ENCODE results near the gene SMG9.
"Not testable (repeated sequence)": the region's sequence is repeated elsewhere in the genome, so short reads cannot be mapped to it uniquely, and the experiment has no call there.

The SMG9 gene

DNA sequence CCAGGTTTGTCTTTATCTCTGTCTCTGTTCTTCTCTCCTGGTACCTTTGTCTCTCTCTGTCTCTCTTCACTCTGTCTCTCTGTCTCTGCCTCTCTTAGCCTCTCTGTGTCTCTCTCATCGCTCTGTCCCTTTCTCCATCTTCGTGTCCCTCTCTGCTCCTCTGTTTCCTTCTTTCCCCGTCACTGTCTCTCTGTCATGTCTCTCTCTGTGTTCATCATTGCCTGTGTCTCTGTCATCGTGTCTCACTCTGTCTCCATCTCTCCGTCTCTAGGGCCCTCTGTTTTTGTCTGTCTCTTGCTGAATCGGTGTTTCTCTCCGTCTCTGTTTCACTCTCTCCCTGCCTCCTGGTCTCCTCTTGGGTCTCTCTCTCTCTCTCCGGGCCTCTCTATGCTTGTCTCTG is 28.9 kb upstream of the SMG9 start:
- Mint-ChIP-seq H3K9me3 (ENCODE audit: low read depth) (no peaks in the 10 kb centered on the region), H3K4me1 (ENCODE audit: low read depth) (peaks cover 52% of the 10 kb centered on the region), H3K36me3 (no peaks in the 10 kb centered on the region), H3K27ac (peak overlapping the region; percentile 95), H3K4me3 (peak overlapping the region; percentile 73), H3K27me3 (no peaks in the 10 kb centered on the region)

DNA sequence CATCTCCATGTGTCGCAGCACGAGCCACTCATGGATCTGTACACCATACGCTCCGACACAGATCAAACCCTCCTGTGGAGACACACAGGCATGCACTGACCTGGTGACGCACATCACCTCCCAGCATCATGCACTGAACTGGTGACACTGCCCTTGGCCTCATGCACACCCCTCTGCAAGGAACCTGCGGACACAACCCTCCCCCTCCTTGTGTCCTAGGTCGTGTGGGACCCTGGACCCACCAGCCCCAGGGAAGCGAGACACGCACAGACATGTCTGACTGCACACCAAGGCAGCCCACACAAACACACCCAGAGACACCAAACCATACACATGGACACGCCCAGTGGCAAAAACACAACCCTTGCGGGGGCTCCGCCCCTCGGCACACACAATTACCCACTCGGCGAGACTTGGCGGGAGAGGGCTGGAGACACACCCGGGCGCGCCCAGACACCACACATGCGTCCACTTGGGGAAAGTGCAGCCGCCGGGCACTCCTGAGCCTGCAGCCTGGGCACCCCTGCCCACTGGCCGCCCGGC is 28.0 kb upstream of the SMG9 start:
- Mint-ChIP-seq H3K36me3 (no peaks in the 10 kb centered on the region), H3K4me1 (ENCODE audit: low read depth) (peaks cover 61% of the 10 kb centered on the region), H3K27ac (peak overlapping the region; percentile 95), H3K4me3 (peak overlapping the region; percentile 88), H3K9me3 (ENCODE audit: low read depth) (no peaks in the 10 kb centered on the region), H3K27me3 (no peaks in the 10 kb centered on the region)

DNA sequence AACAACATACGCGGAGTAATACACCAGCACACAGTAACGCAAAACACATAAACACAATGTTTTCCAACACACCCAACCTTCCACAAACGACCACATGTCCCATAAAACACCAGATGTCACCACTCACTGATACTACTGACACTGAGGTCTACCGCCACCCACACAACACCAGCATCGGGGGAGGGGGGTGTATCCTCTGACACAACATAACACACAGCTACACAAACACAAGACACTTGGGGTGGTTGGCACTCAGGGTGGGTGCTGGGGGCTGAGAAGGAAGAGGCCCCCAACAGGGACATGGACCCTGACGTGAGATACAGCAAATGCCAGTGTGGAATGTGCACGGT is 27.5 kb upstream of the SMG9 start:
- Mint-ChIP-seq H3K27me3 (no peaks in the 10 kb centered on the region), H3K4me3 (peak overlapping the region; percentile 88), H3K9me3 (ENCODE audit: low read depth) (no peaks in the 10 kb centered on the region), H3K4me1 (ENCODE audit: low read depth) (peaks cover 65% of the 10 kb centered on the region), H3K27ac (peak overlapping the region; percentile 95), H3K36me3 (no peaks in the 10 kb centered on the region)

GRCh38 chr19:43781630-43782310 is 27.0 kb upstream of the SMG9 start:
- Mint-ChIP-seq H3K27ac (peak overlapping the region; percentile 95), H3K4me3 (peak overlapping the region; percentile 88), H3K9me3 (ENCODE audit: low read depth) (no peaks in the 10 kb centered on the region), H3K27me3 (no peaks in the 10 kb centered on the region), H3K36me3 (no peaks in the 10 kb centered on the region), H3K4me1 (ENCODE audit: low read depth) (peaks cover 71% of the 10 kb centered on the region)

DNA sequence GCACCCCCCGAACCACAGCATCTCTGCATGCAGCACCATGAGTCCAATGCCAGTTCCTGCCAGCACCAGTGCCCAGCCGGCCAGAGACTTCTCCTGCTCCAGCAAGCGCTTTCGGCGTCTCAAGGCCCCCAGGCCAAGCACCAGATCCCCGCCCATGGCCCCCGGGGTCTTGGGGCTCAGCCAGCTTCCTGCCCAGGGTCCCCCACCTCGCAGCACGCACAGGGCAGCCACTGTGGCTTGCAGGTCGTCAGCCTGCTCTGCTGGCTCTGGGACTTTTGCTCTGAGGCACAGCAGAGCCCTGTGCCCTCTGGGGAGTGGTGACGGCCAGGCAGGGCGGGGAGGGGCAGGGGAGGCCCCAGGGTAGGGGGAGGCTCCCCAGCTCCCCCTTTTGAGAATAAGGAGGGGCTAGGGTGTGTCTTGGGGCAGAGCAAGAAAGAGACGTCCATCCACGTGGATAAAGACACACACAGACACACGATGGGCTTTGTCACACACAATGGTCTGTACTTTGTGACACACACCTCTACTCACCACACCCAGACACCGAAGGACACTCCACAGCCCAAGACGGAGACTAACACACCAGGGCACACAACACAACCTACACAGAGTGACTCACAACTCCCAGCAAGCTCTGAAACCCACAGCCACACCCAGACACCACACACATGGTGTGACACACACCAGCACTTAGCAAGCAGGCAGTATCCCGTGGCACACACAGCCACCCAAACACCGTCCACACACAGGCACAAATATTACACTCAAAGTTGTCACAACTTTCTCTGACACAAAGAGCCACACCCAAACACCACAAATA is 26.2 kb upstream of the SMG9 start, which contains the start of gene KCNN4:
Gene KCNN4 (minus strand): TSS at position 268 of the 820 bp plus-strand sequence. CDS start 112 bp downstream, at position 156.
- peaks cover 4% of the 10 kb centered on the region for H3K36me3 Mint-ChIP-seq
- H3K27ac Mint-ChIP-seq = peak within 1 kb of the TSS; percentile 95
- peaks cover 78% of the 10 kb centered on the region for H3K4me1 Mint-ChIP-seq (ENCODE audit: low read depth)
- H3K9me3 Mint-ChIP-seq (ENCODE audit: low read depth) = no peaks in the 10 kb centered on the region
- no peaks in the 10 kb centered on the region for H3K27me3 Mint-ChIP-seq
- H3K4me3 Mint-ChIP-seq = peak within 1 kb of the TSS; percentile 88

DNA sequence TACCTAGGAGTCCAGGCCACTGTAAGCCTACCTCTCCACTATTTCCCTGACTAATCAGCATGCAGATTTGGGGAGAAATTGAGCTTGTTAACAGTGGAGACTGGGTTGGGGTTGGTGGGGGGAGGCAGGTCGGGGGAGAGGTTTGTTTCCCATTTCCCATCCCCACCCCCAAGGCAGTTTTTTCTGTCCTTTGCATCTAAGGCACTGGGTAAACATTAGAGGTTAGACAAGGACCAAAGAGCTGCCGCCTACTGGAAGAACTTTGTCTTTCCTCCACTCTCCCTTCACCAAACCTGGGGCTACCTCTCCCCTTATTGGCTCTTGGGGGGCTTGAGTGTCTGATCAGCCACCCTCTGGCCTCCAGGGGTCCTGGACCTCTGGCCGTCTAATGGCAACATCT is 25.1 kb upstream of the SMG9 start:
- H3K27me3 Mint-ChIP-seq = no peaks in the 10 kb centered on the region
- peak overlapping the region; percentile 74 for H3K27ac Mint-ChIP-seq
- peaks cover 81% of the 10 kb centered on the region for H3K4me1 Mint-ChIP-seq (ENCODE audit: low read depth)
- H3K36me3 Mint-ChIP-seq = peaks cover 6% of the 10 kb centered on the region
- no peaks in the 10 kb centered on the region for H3K9me3 Mint-ChIP-seq (ENCODE audit: low read depth)
- H3K4me3 Mint-ChIP-seq = peak overlapping the region; percentile 88

GRCh38 chr19:43779147-43779819 is 24.5 kb upstream of the SMG9 start:
- H3K4me3 Mint-ChIP-seq = peak overlapping the region; percentile 88
- H3K27ac Mint-ChIP-seq = peak overlapping the region; percentile 74
- H3K9me3 Mint-ChIP-seq (ENCODE audit: low read depth) = no peaks in the 10 kb centered on the region
- peaks cover 6% of the 10 kb centered on the region for H3K36me3 Mint-ChIP-seq
- H3K27me3 Mint-ChIP-seq = no peaks in the 10 kb centered on the region
- peaks cover 76% of the 10 kb centered on the region for H3K4me1 Mint-ChIP-seq (ENCODE audit: low read depth)

DNA sequence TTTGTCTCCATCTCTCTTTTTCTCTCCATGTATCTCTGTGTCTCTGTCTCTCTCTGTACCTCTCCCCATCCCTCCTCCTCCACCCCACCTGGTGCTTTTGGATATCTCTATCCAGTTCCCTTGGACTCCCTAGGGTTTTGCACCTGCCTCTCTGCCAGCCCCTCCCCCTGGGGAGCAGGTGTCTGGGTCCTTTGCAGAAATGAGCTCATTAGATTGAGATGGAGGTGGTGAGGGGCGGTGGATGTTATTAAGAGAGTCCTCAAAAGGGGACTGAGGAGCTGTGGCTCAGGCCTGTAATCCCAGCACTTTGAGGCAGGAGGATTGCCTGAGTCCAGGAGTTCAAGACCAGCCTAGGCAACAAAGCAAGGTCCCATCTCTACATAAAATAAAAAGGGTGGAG is 23.9 kb upstream of the SMG9 start:
- H3K27me3 Mint-ChIP-seq = no peaks in the 10 kb centered on the region
- H3K36me3 Mint-ChIP-seq = peaks cover 6% of the 10 kb centered on the region
- peaks cover 70% of the 10 kb centered on the region for H3K4me1 Mint-ChIP-seq (ENCODE audit: low read depth)
- H3K9me3 Mint-ChIP-seq (ENCODE audit: low read depth) = no peaks in the 10 kb centered on the region
- peak overlapping the region; percentile 88 for H3K4me3 Mint-ChIP-seq
- H3K27ac Mint-ChIP-seq = peak overlapping the region; percentile 74

- H3K27ac Mint-ChIP-seq = peak overlapping the region; percentile 74
- H3K9me3 Mint-ChIP-seq (ENCODE audit: low read depth) = no peaks in the 10 kb centered on the region
- H3K4me3 Mint-ChIP-seq = peak overlapping the region; percentile 88
- H3K36me3 Mint-ChIP-seq = peaks cover 6% of the 10 kb centered on the region
- peaks cover 60% of the 10 kb centered on the region for H3K4me1 Mint-ChIP-seq (ENCODE audit: low read depth)
- H3K27me3 Mint-ChIP-seq = no peaks in the 10 kb centered on the region
Observed at GRCh38 chr19:43777163-43777695, 22.5 kb upstream of the SMG9 start.

DNA sequence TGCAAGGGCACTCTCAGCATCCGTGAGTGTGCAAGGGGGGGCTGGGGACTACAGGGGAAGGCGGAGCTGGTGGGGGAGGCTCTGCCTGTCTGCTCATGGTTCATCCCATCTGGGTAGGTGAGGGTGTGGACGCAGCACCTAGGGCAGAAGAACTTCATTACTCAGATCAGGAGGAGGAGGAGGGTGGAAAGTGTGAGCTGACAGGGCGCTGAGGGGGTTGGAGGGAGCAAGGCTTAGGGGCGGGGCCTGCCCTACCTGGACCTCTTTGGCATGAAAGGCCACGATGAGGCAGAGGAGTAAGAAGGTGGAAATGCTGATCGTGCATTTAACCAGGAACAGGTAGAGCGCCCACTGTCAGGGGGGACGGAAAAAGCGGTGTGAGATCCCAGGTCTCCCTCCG is 21.5 kb upstream of the SMG9 start:
- peaks cover 51% of the 10 kb centered on the region for H3K4me1 Mint-ChIP-seq (ENCODE audit: low read depth)
- peak overlapping the region; percentile 66 for H3K27ac Mint-ChIP-seq
- H3K27me3 Mint-ChIP-seq = no peaks in the 10 kb centered on the region
- H3K4me3 Mint-ChIP-seq = peak overlapping the region; percentile 52
- no peaks in the 10 kb centered on the region for H3K9me3 Mint-ChIP-seq (ENCODE audit: low read depth)
- peaks cover 6% of the 10 kb centered on the region for H3K36me3 Mint-ChIP-seq

DNA sequence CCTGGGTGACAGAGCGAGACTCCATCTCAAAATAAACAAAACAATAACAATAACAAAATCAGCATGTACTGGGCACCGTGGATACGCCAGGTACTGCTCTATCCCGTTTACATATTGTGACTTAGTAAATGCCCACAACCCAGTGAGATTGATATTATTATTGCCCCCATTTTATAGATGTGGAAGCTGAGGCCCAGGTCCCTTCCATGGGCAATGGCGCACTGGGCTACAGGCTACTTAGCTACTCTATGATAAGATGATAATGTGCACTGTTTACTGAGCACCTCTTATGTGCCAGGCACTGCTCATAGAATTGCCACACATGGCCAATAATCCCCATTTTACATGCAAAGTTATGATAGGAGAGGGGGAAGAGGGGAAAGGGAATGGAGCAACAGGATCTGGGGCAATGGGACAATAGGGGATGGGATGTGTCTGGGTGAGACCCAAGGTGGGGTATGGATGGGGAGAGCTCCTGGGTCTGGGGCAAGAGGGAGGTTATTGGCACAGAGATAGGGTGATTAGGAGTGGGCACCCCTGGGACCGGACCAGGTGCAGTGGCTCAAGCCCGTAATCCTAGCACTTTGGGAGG is 20.6 kb upstream of the SMG9 start:
- Mint-ChIP-seq H3K27ac (peak overlapping the region; percentile 1), H3K4me3 (no peak overlapping the region), H3K27me3 (no peaks in the 10 kb centered on the region), H3K9me3 (ENCODE audit: low read depth) (no peaks in the 10 kb centered on the region), H3K36me3 (peaks cover 6% of the 10 kb centered on the region), H3K4me1 (ENCODE audit: low read depth) (peaks cover 47% of the 10 kb centered on the region)

DNA sequence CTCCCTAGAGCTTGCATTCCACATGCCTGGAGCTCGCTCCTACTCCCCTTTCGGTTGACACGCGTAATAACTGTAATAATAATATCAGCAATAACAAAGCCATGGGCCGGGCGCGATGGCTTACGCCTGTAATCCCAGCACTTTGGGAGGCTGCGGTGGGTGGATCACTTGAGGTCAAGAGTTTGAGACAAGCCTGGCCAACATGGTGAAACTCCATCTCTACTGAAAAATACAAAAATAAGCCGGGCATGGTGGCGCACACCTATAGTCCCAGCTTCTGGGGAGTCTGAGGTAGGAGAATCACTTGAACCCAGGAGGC is 20.1 kb upstream of the SMG9 start:
- H3K4me3 Mint-ChIP-seq; H3K9me3 Mint-ChIP-seq (ENCODE audit: low read depth); H3K36me3 Mint-ChIP-seq; H3K27me3 Mint-ChIP-seq; H3K27ac Mint-ChIP-seq: not testable (repeated sequence)
- H3K4me1 Mint-ChIP-seq (ENCODE audit: low read depth) = peaks cover 44% of the 10 kb centered on the region

GRCh38 chr19:43774103-43774939 is 19.6 kb upstream of the SMG9 start:
- H3K36me3 Mint-ChIP-seq = peaks cover 6% of the 10 kb centered on the region
- no peak overlapping the region for H3K4me3 Mint-ChIP-seq
- H3K9me3 Mint-ChIP-seq (ENCODE audit: low read depth) = no peaks in the 10 kb centered on the region
- peaks cover 39% of the 10 kb centered on the region for H3K4me1 Mint-ChIP-seq (ENCODE audit: low read depth)
- no peaks in the 10 kb centered on the region for H3K27me3 Mint-ChIP-seq
- H3K27ac Mint-ChIP-seq = no peak overlapping the region

DNA sequence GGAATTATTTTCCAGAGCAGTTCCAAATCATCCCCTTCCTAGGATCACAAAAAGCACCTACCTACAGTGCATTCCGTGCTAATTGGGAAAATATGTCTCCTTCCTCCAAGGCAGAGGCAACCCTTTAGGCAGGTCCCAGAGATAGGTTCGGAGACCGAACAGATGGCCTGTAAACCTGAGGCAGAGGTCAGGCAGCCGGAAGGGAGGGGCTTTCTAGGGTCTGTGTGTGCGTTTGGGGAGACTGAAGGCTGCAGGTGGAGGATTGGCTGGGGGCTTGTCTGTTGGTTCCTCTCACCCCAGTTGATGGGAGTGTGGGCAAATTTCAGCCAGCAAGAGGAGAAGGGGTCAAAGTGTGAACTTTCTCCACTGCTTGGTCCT is 19.0 kb upstream of the SMG9 start:
- H3K36me3 Mint-ChIP-seq = peaks cover 6% of the 10 kb centered on the region
- no peak overlapping the region for H3K27ac Mint-ChIP-seq

More for the DNA sequence above, 19.0 kb upstream of the SMG9 start:
- Mint-ChIP-seq H3K4me3 (no peak overlapping the region), H3K4me1 (ENCODE audit: low read depth) (peaks cover 35% of the 10 kb centered on the region), H3K9me3 (ENCODE audit: low read depth) (no peaks in the 10 kb centered on the region), H3K27me3 (no peaks in the 10 kb centered on the region)
